K562 (cell line): ENCODE measurements around the gene HSD11B2.

Experiments used
- ATF3 ChIP-seq, 2 experiments: fragments of 450-650 bp in 1 of 2; sonication (generic) in 1 of 2; formaldehyde crosslinking in 1 of 2; IDR thresholded peaks in 1 of 2; conservative IDR thresholded peaks in 1 of 2; 2 replicates each; pipeline versions ENCODE4 v1.6.1 to v1.8.1; 2016 to 2023; ENCODE audit warnings: mild to moderate bottlenecking in 2 of 2, moderate library complexity in 2 of 2, inconsistent platforms in 1 of 2, missing genetic modification reagents in 1 of 2
- CHCHD3 ChIP-seq: fragments of 250-450 bp; sonication (Bioruptor Pico); IDR thresholded peaks from 2 replicates; pipeline ENCODE4 v2.1.2; 2022; ENCODE audit warnings: mild to moderate bottlenecking
- CREM ChIP-seq: IDR thresholded peaks from 2 replicates; pipeline ENCODE4 v1.6.1; 2014; ENCODE audit warnings: antibody characterized with exemption, low read depth
- POLR2AphosphoS5 ChIP-seq: IDR thresholded peaks from 2 replicates; pipeline ENCODE4 v1.6.1; 2011; ENCODE audit warnings: mild to moderate bottlenecking, low read depth, low read length, moderate library complexity; ENCODE audit not compliant: control insufficient read depth, insufficient read depth
- SMAD3 ChIP-seq: fragments of 450-650 bp; formaldehyde crosslinking; conservative IDR thresholded peaks from 2 replicates; pipeline ENCODE4 v1.4.0; 2020; ENCODE audit warnings: mild to moderate bottlenecking
- SMARCC2 ChIP-seq: fragments of 450-650 bp; IDR thresholded peaks from 2 replicates; pipeline ENCODE4 v1.6.1; 2017; ENCODE audit warnings: antibody characterized with exemption, moderate library complexity, mild to moderate bottlenecking, low read depth

GRCh38 chr16:67425580-67425979 lies 5.3 kb upstream of the HSD11B2 start:
- TF ChIP-seq CREM, result no peak
- TF ChIP-seq ATF3 (IDR thresholded peaks at IDR 0.05), result no peak
- no peak for TF ChIP-seq ATF3 (CRISPR knock-in tag; conservative IDR thresholded peaks at IDR 0.05)
- no peak for TF ChIP-seq SMARCC2
- no peak for TF ChIP-seq CHCHD3 (CRISPR knock-in tag)
- TF ChIP-seq POLR2AphosphoS5, result no peak
- no peak for TF ChIP-seq SMAD3 (CRISPR knock-in tag)
